HepG2 (cell line): ENCODE results near the gene PXMP4. TPM values are rescaled to one million over a fixed set of nuclear protein-coding genes. Genes with fewer than 3 reads are reported as not detected.

Experiments
- ASH2L ChIP-seq: fragments of 300-600, 200-600 bp; sonication (generic); IDR thresholded peaks from 2 replicates; pipeline ENCODE4 v1.7.0; 2017; ENCODE audit warnings: low read depth, mild to moderate bottlenecking, moderate library complexity, mixed read lengths, low read length; ENCODE audit not compliant: insufficient read length
- BORCS8-MEF2B ChIP-seq: sonication (generic); formaldehyde crosslinking; IDR thresholded peaks from 2 replicates; pipeline ENCODE4 v1.8.0; 2022; ENCODE audit warnings: mild to moderate bottlenecking, missing genetic modification reagents
- CREBL2 ChIP-seq: sonication (generic); formaldehyde crosslinking; IDR thresholded peaks from 2 replicates; pipeline ENCODE4 v1.8.1; 2023; ENCODE audit warnings: missing genetic modification reagents, mild to moderate bottlenecking, borderline replicate concordance
- FOSL2 ChIP-seq: sonication (generic); formaldehyde crosslinking; IDR thresholded peaks from 2 replicates; pipeline ENCODE4 v1.4.0; 2020; ENCODE audit warnings: missing genetic modification reagents
- FOXP1 ChIP-seq, 2 experiments: fragments of 450-650 bp in 1 of 2; IDR thresholded peaks; 2 replicates each; pipeline ENCODE4 v1.6.1; 2017 to 2018; ENCODE audit warnings: antibody characterized with exemption in 1 of 2
- GABPA ChIP-seq, 2 experiments: IDR thresholded peaks; 2 replicates each; pipeline ENCODE4 v1.6.1; 2011 to 2016; ENCODE audit warnings: low read depth in 2 of 2, low read length in 1 of 2, missing biosample characterization in 1 of 2, missing genetic modification characterization in 1 of 2
- HES4 ChIP-seq: sonication (generic); formaldehyde crosslinking; IDR thresholded peaks from 2 replicates; pipeline ENCODE4 v1.9.0; 2021; ENCODE audit warnings: mild to moderate bottlenecking, missing genetic modification reagents, borderline replicate concordance
- HHEX ChIP-seq: IDR thresholded peaks from 2 replicates; pipeline ENCODE4 v1.6.1; 2016; ENCODE audit warnings: control low read depth
- KDM6A ChIP-seq: IDR thresholded peaks from 2 replicates; pipeline ENCODE4 v1.6.1; 2016; ENCODE audit warnings: low read depth
- LBX2 ChIP-seq: sonication (generic); formaldehyde crosslinking; IDR thresholded peaks from 2 replicates; pipeline ENCODE4 v1.5.0; 2020; ENCODE audit warnings: missing genetic modification reagents, mild to moderate bottlenecking, borderline replicate concordance
- POGZ ChIP-seq: sonication (generic); formaldehyde crosslinking; IDR thresholded peaks from 2 replicates; pipeline ENCODE4 v1.4.0; 2020; ENCODE audit warnings: mild to moderate bottlenecking, missing genetic modification reagents
- TAF1 ChIP-seq: sonication (generic); formaldehyde crosslinking; IDR thresholded peaks from 2 replicates; pipeline ENCODE4 v1.4.0; 2020; ENCODE audit warnings: missing genetic modification reagents
- ZBTB34 ChIP-seq: sonication (generic); formaldehyde crosslinking; IDR thresholded peaks from 2 replicates; pipeline ENCODE4 v1.8.0; 2022; ENCODE audit warnings: mild to moderate bottlenecking, missing genetic modification reagents
- ZNF33B ChIP-seq: sonication (generic); formaldehyde crosslinking; IDR thresholded peaks from 2 replicates; pipeline ENCODE4 v1.5.1; 2020; ENCODE audit warnings: mild to moderate bottlenecking, missing genetic modification reagents
- ZNF430 ChIP-seq: sonication (generic); formaldehyde crosslinking; IDR thresholded peaks from 2 replicates; pipeline ENCODE4 v1.9.0; 2021; ENCODE audit warnings: mild to moderate bottlenecking, missing genetic modification reagents
- ZNF552 ChIP-seq: sonication (generic); formaldehyde crosslinking; IDR thresholded peaks from 2 replicates; pipeline ENCODE4 v1.9.0; 2022; ENCODE audit warnings: missing genetic modification reagents, mild to moderate bottlenecking, borderline replicate concordance
- ZNF605 ChIP-seq: sonication (generic); formaldehyde crosslinking; IDR thresholded peaks from 2 replicates; pipeline ENCODE4 v1.8.0; 2022; ENCODE audit warnings: mild to moderate bottlenecking, missing genetic modification reagents
- ZNF629 ChIP-seq: sonication (generic); formaldehyde crosslinking; conservative IDR thresholded peaks from 2 replicates; pipeline ENCODE4 v1.5.0; 2020; ENCODE audit warnings: missing genetic modification reagents
- ZNF646 ChIP-seq: sonication (generic); formaldehyde crosslinking; IDR thresholded peaks from 2 replicates; pipeline ENCODE4 v1.9.0; 2021; ENCODE audit warnings: mild to moderate bottlenecking, missing genetic modification reagents
- ZNF788 ChIP-seq: sonication (generic); formaldehyde crosslinking; IDR thresholded peaks from 2 replicates; pipeline ENCODE4 v1.5.0; 2020; ENCODE audit warnings: mild to moderate bottlenecking, missing genetic modification reagents, borderline replicate concordance
- polyA plus RNA-seq, 8 experiments: library from polyadenylated mRNA; depleted of rRNA in 3 of 8; stranded (reverse) in 7 of 8; unstranded in 1 of 8; fragments of >200 nt; fragmentation: Illumina TruSeq in 4 of 8; extraction: Trizol in 4 of 8; gene quantifications; 2 replicates each; pipeline versions ENCODE4 v1.2.1 to v1.2.3, GENCODE V29; 2011 to 2016; ENCODE audit warnings: low read depth in 4 of 8, missing spikeins in 1 of 8, mixed read lengths in 1 of 8; ENCODE audit not compliant: insufficient read depth in 1 of 8
- total RNA-seq, 5 experiments: library from RNA; depleted of rRNA; stranded (reverse); fragments of >200 nt; fragmentation: Illumina TruSeq; extraction: Trizol; gene quantifications; 2 replicates each; pipeline ENCODE4 v1.2.3, GENCODE V29; 2016; ENCODE audit warnings: low read depth in 1 of 5

Gene PXMP4
- total and polyA plus RNA-seq, 2 of the 13 experiments (the other 11 are each of a cell fraction or from before 2014, with no cell fraction given): not detected

GRCh38 chr20:33688938-33689424, 31.1 kb downstream of the PXMP4 start (continued):
- TF ChIP-seq ZNF646 (CRISPR knock-in tag): no peak
- TF ChIP-seq ZNF605 (CRISPR knock-in tag): peak; percentile 82; the same call in 1 of the 2 replicates
- TF ChIP-seq HHEX (CRISPR knock-in tag): 0 out of 2 replicates have a peak, but pooled peaks have one; percentile 50
- TF ChIP-seq LBX2 (CRISPR knock-in tag): 0 out of 2 replicates have a peak, but pooled peaks have one; percentile 36
- TF ChIP-seq ZNF552 (CRISPR knock-in tag): 0 out of 2 replicates have a peak, but pooled peaks have one; percentile 35
- TF ChIP-seq ZNF430 (CRISPR knock-in tag): peak; percentile 52; the same call in 1 of the 2 replicates
- peak; percentile 55; the same call in 1 of the 2 replicates for TF ChIP-seq ZNF788
- peak; percentile 57; the same call in 1 of the 2 replicates for TF ChIP-seq FOSL2 (CRISPR knock-in tag)
- TF ChIP-seq GABPA (IDR thresholded peaks at IDR 0.05; ENCODE audit: low read depth, low read length): no peak
- TF ChIP-seq GABPA (CRISPR knock-in tag; IDR thresholded peaks at IDR 0.05; ENCODE audit: low read depth): no peak
- TF ChIP-seq CREBL2 (CRISPR knock-in tag): no peak
- no peak for TF ChIP-seq FOXP1 (IDR thresholded peaks at IDR 0.05)
- peak; percentile 41; the same call in 1 of the 2 replicates for TF ChIP-seq FOXP1 (CRISPR knock-in tag; IDR thresholded peaks at IDR 0.05)
- no peak for TF ChIP-seq HES4 (CRISPR knock-in tag)
- TF ChIP-seq TAF1 (CRISPR knock-in tag): no peak
- no peak for TF ChIP-seq ASH2L
- 0 out of 2 replicates have a peak, but pooled peaks have one; percentile 38 for TF ChIP-seq ZNF33B (CRISPR knock-in tag)
- peak; percentile 57; the same call in 1 of the 2 replicates for TF ChIP-seq KDM6A (CRISPR knock-in tag)
- TF ChIP-seq ZNF629 (CRISPR knock-in tag): no peak
- TF ChIP-seq BORCS8-MEF2B (CRISPR knock-in tag): 0 out of 2 replicates have a peak, but pooled peaks have one; percentile 63
- 0 out of 2 replicates have a peak, but pooled peaks have one; percentile 47 for TF ChIP-seq ZBTB34 (CRISPR knock-in tag)
- TF ChIP-seq POGZ (CRISPR knock-in tag): 0 out of 2 replicates have a peak, but pooled peaks have one; percentile 25
